CD14-positive monocyte (primary cell): Measurements from ENCODE around the gene PWWP2B. TPM values are rescaled to one million over a fixed set of nuclear protein-coding genes. Genes with fewer than 3 reads are reported as not detected.

Experiments
- DNase-seq, 3 donors: peaks; one replicate each; pipeline ENCODE4 v3.0.0-alpha.2; 2011 to 2022
- H2AFZ ChIP-seq: 2 replicates; pipeline ENCODE4 v1.6.0; 2012; ENCODE audit warnings: mild to moderate bottlenecking, low read depth, low read length, inconsistent platforms; ENCODE audit not compliant: insufficient read depth, poor library complexity, severe bottlenecking
- H3K27ac ChIP-seq, 2 donors: 1 replicate in 1 of 2; 2 replicates in 1 of 2; pipeline ENCODE4 v1.5.1; 2012 to 2013; ENCODE audit warnings: low read length in 2 of 2, control low read depth in 1 of 2, inconsistent platforms in 1 of 2, low read depth in 1 of 2, mild to moderate bottlenecking in 1 of 2
- H3K27me3 ChIP-seq, 2 donors: one replicate each; pipeline versions ENCODE4 v1.6.0 to v1.6.1; 2011 to 2013; ENCODE audit warnings: low read length in 2 of 2; ENCODE audit not compliant: control insufficient read depth in 2 of 2, insufficient read depth in 2 of 2
- H3K36me3 ChIP-seq, 2 donors: replicated peaks in 1 of 2; 1 replicate in 1 of 2; 2 replicates in 1 of 2; pipeline versions ENCODE4 v1.5.1 to v1.6.1; 2012 to 2013; ENCODE audit warnings: low read length in 2 of 2, control low read depth in 1 of 2, inconsistent platforms in 1 of 2, mild to moderate bottlenecking in 1 of 2; ENCODE audit not compliant: insufficient read depth in 2 of 2, control insufficient read depth in 1 of 2
- H3K4me1 ChIP-seq, 2 donors: 1 replicate in 1 of 2; 2 replicates in 1 of 2; pipeline versions ENCODE4 v1.5.1 to v1.6.1; 2012 to 2013; ENCODE audit warnings: low read length in 2 of 2, control low read depth in 1 of 2, inconsistent platforms in 1 of 2, mild to moderate bottlenecking in 1 of 2, moderate library complexity in 1 of 2; ENCODE audit not compliant: insufficient read depth in 2 of 2, control insufficient read depth in 1 of 2
- H3K4me2 ChIP-seq: replicated peaks from 2 replicates; pipeline ENCODE3; 2012; ENCODE audit warnings: low read length, moderate library complexity, mild to moderate bottlenecking; ENCODE audit not compliant: poor library complexity, severe bottlenecking; ENCODE audit errors: extremely low read depth
- H3K4me3 ChIP-seq, 3 experiments: fragments of 200-600 bp in 1 of 3; sonication (generic) in 1 of 3; replicated peaks in 1 of 3; 1 replicate in 2 of 3; 2 replicates in 1 of 3; pipeline ENCODE4 v1.5.1; 2011 to 2013; ENCODE audit warnings: low read length in 3 of 3, mild to moderate bottlenecking in 3 of 3, control low read depth in 2 of 3, low read depth in 2 of 3, inconsistent platforms in 1 of 3, moderate library complexity in 1 of 3
- H3K79me2 ChIP-seq: 2 replicates; pipeline ENCODE4 v1.6.0; 2012; ENCODE audit warnings: mild to moderate bottlenecking, control low read depth, inconsistent platforms, low read length, moderate library complexity; ENCODE audit not compliant: insufficient read depth
- H3K9ac ChIP-seq: 2 replicates; pipeline ENCODE4 v1.6.0; 2017; ENCODE audit warnings: low read length, mild to moderate bottlenecking; ENCODE audit not compliant: insufficient read depth, poor library complexity, severe bottlenecking
- H3K9me3 ChIP-seq, 2 donors: replicated peaks in 1 of 2; 1 replicate in 1 of 2; 2 replicates in 1 of 2; pipeline versions ENCODE4 v1.5.1 to v1.6.1; 2012 to 2013; ENCODE audit warnings: low read length in 2 of 2, control low read depth in 1 of 2; ENCODE audit not compliant: control insufficient read depth in 1 of 2, insufficient read depth in 1 of 2
- H4K20me1 ChIP-seq: 2 replicates; pipeline ENCODE4 v1.6.0; 2012; ENCODE audit warnings: mild to moderate bottlenecking, low read length, control low read depth, moderate library complexity; ENCODE audit not compliant: insufficient read depth
- H3K27ac Mint-ChIP-seq, 7 donors: one replicate each; pipeline ENCODE4 v1.8.0; 2020; ENCODE audit warnings: mild to moderate bottlenecking in 7 of 7, mixed read lengths in 7 of 7, moderate library complexity in 6 of 7, inconsistent platforms in 2 of 7
- H3K27me3 Mint-ChIP-seq, 3 donors: one replicate each; pipeline ENCODE4 v1.8.0; 2021 to 2022; ENCODE audit warnings: low read depth in 3 of 3, mild to moderate bottlenecking in 3 of 3, mixed read lengths in 3 of 3, moderate library complexity in 3 of 3, inconsistent platforms in 1 of 3
- H3K36me3 Mint-ChIP-seq, 2 donors: one replicate each; pipeline ENCODE4 v1.8.0; 2020; ENCODE audit warnings: mixed read lengths in 2 of 2, inconsistent platforms in 1 of 2, mild to moderate bottlenecking in 1 of 2
- H3K4me1 Mint-ChIP-seq: one replicate; pipeline ENCODE4 v1.8.0; 2020; ENCODE audit warnings: mild to moderate bottlenecking, mixed read lengths
- H3K4me3 Mint-ChIP-seq, 2 donors: one replicate each; pipeline ENCODE4 v1.8.0; 2020; ENCODE audit warnings: mild to moderate bottlenecking in 2 of 2, mixed read lengths in 2 of 2, moderate library complexity in 1 of 2
- H3K9me3 Mint-ChIP-seq, 7 donors: one replicate each; pipeline ENCODE4 v1.8.0; 2020 to 2022; ENCODE audit warnings: mixed read lengths in 7 of 7, mild to moderate bottlenecking in 6 of 7, moderate library complexity in 6 of 7, inconsistent platforms in 2 of 7
- WGBS: methylation state at CpG from one replicate; pipeline ENCODE4 v1.1.5; 2013; ENCODE audit warnings: missing lambda C conversion rate; ENCODE audit not compliant: insufficient coverage; 5-methylcytosine and 5-hydroxymethylcytosine counted together
- intact Hi-C, 2 donors: fragments of 100-400 bp; cut with micrococcal nuclease; formaldehyde crosslinking; loops; one replicate each; pipeline versions ENCODE4 v1.15.0 to v1.15.1; 2023
- polyA plus RNA-seq, 3 donors: library from polyadenylated mRNA; depleted of rRNA in 1 of 3; unstranded in 2 of 3; stranded (reverse) in 1 of 3; fragments of 300-500 nt in 2 of 3; fragments of >200 nt in 1 of 3; fragmentation: Illumina TruSeq in 2 of 3; gene quantifications; 1 replicate in 2 of 3; 2 replicates in 1 of 3; pipeline ENCODE4 v1.2.3, GENCODE V29; 2012 to 2021
- TF ChIP-seq, protein P1 (sequence below): fragments of 200-600 bp; IDR thresholded peaks from one replicate; pipeline ENCODE4 v1.8.0; 2022; ENCODE audit warnings: antibody characterized with exemption, mild to moderate bottlenecking

Gene PWWP2B
- polyA plus RNA-seq, 3 donors: 2.4 to 6.9 (median 2.7) TPM

DNA sequence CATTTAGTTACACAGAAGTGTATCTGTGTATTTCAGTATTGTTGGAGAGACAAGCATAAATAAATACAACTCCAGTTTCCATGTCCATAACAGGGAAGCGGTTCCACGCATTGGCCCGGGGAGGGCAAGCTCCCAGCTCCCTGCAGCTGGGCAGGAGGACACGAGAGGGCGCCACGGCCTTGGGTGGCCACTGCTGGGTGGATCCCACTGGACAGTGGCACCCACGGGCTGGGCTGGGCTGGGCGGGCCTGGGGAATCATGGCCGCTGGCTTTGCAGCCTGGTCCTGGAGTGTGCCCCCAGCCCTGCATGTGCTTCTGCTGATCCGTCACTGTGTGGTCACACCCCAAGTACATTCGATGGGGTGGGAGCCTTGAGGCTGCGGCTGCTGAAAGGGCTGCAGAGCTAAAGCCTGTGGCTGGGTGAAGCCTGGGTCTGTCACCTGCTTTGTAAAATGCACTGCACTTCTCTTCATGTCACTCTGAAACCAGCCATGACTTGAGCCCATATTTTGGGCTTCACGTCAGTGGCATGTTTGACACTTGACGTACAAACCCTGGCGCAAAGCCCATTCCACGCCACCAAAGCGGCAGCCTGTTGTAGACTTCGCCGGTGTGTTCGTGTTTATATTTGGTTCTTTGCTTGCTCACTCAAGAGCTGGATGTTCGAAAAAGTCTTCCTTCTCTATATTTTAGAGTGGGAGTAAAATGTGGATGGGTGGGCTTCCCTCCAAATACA lies 37.5 kb upstream of the PWWP2B start:
- WGBS: 90% methylated on average over 11 of the region's 21 CpGs
- no peak for DNase-seq
- TF ChIP-seq, protein P1, sequence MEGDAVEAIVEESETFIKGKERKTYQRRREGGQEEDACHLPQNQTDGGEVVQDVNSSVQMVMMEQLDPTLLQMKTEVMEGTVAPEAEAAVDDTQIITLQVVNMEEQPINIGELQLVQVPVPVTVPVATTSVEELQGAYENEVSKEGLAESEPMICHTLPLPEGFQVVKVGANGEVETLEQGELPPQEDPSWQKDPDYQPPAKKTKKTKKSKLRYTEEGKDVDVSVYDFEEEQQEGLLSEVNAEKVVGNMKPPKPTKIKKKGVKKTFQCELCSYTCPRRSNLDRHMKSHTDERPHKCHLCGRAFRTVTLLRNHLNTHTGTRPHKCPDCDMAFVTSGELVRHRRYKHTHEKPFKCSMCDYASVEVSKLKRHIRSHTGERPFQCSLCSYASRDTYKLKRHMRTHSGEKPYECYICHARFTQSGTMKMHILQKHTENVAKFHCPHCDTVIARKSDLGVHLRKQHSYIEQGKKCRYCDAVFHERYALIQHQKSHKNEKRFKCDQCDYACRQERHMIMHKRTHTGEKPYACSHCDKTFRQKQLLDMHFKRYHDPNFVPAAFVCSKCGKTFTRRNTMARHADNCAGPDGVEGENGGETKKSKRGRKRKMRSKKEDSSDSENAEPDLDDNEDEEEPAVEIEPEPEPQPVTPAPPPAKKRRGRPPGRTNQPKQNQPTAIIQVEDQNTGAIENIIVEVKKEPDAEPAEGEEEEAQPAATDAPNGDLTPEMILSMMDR: no peak
- H3K4me3 Mint-ChIP-seq: no peak overlapping the region
- H3K4me1 Mint-ChIP-seq: peaks cover 15% of the 10 kb centered on the region
- peaks cover 0 to 13% (median 2%) of the 10 kb centered on the region in 7 donors for H3K9me3 Mint-ChIP-seq
- H3K36me3 ChIP-seq: peaks cover 0 to 20% of the 10 kb centered on the region in 2 donors
- H3K79me2 ChIP-seq: no peaks in the 10 kb centered on the region
- H3K4me3 ChIP-seq: no peak overlapping the region
- no peak overlapping the region for H3K27ac ChIP-seq
- H3K9me3 ChIP-seq: peaks cover 0 to 7% of the 10 kb centered on the region in 2 donors
- no peaks in the 10 kb centered on the region for H4K20me1 ChIP-seq
- H3K27ac Mint-ChIP-seq: no peak overlapping the region
- H3K9ac ChIP-seq: no peak overlapping the region
- peaks cover 2 to 8% of the 10 kb centered on the region in 2 donors for H3K4me1 ChIP-seq
- H3K27me3 ChIP-seq: no peaks in the 10 kb centered on the region
- no peaks in the 10 kb centered on the region for H3K27me3 Mint-ChIP-seq
- peaks cover 20 to 27% of the 10 kb centered on the region in 2 donors for H3K36me3 Mint-ChIP-seq
- intact Hi-C loops: no loop called here
- no peak overlapping the region for H2AFZ ChIP-seq
- no peak overlapping the region for H3K4me2 ChIP-seq

DNA sequence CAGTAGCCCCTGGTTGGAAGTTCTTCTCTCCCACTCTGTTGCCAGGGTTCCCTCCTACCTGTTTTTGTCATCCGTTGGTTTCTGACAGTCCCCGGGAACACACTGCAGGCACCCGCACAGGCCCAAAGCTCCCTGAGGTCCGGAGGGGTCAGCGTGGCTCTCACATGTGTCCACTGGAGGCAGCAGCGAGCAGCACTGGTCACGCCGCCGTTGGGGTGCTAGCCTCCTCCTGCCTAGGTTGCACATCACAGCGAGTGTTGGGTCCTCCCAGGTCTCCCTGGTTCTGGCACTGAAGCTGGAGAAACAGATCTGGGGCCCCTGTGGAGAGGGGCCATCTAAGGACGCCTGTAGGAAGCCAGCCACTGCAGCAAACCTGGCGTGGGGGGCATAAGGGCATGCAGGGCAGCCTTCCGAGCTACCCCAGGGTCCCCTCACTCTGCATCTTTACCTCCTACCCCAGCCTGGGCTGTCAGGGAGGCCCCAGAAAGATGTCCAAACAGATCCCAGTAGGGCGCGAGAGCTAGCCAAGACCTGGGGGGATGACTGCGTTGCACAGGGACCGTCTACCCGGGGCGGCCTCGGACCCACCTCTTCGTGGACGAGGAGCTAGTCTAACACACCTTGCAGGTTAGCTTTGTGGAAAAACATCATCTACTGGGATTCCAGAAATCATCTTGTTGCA lies 36.1 kb upstream of the PWWP2B start:
- H3K4me1 ChIP-seq: peaks cover 0 to 8% of the 10 kb centered on the region in 2 donors
- H3K9ac ChIP-seq: no peak overlapping the region
- DNase-seq: peak in 2 of 3 donors; percentile 24 to 39
- H3K27ac Mint-ChIP-seq: peak overlapping the region in 1 of 7 donors; percentile 30
- intact Hi-C loops: no loop called here
- no peak overlapping the region for H3K27ac ChIP-seq
- peaks cover 0 to 7% of the 10 kb centered on the region in 2 donors for H3K9me3 ChIP-seq
- H3K4me1 Mint-ChIP-seq: peaks cover 16% of the 10 kb centered on the region
- H3K79me2 ChIP-seq: no peaks in the 10 kb centered on the region
- H3K9me3 Mint-ChIP-seq: peaks cover 0 to 13% (median 2%) of the 10 kb centered on the region in 7 donors
- no peak overlapping the region for H2AFZ ChIP-seq
- H3K4me3 ChIP-seq: no peak overlapping the region
- no peaks in the 10 kb centered on the region for H4K20me1 ChIP-seq
- 85% methylated on average over 22 of the region's 22 CpGs for WGBS
- H3K4me3 Mint-ChIP-seq: no peak overlapping the region
- peaks cover under 1 to 32% of the 10 kb centered on the region in 2 donors for H3K36me3 ChIP-seq
- peaks cover 0 to 2% (median 0%) of the 10 kb centered on the region in 3 donors for H3K27me3 Mint-ChIP-seq
- H3K27me3 ChIP-seq: no peaks in the 10 kb centered on the region
- no peak overlapping the region for H3K4me2 ChIP-seq
- TF ChIP-seq, protein P1: peak; percentile 81
- peaks cover 28 to 37% of the 10 kb centered on the region in 2 donors for H3K36me3 Mint-ChIP-seq
